ENCODE results near the gene RAB8A. TPM values are rescaled to one million over a fixed set of nuclear protein-coding genes. Genes with fewer than 3 reads are reported as not detected.

Gene RAB8A
- total RNA-seq, 1 donor from 2014 or later: 39.2 TPM

DNA sequence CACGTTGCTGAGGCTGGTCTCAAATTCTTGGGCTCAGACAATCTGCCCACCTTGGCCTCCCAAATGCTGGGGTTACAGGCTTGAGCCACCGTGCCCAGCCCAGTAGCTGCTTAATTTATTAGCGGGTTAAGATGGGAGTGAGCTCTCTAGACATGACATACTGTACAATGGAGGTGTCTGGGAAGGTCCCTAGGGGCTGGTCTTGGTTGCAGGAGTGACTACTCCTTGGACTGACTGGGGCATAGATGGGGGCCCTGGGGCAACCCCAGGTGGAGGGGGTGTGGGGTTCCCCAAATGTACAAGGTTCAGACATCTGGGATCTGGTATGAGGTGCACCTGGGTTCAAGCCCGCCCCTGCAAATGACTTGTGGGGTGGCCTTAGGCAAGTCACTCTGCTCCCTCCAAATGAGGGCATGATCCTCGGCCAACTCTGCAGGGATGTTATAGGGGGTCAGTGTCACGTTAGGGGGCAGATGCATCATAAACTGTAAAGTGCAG lies 48.8 kb downstream of the RAB8A start:
- no peak overlapping the region for H3K4me3 Mint-ChIP-seq
- Histone ChIP-seq H3K4me1 (no peaks in the 10 kb centered on the region), H2AFZ (replicated peaks) (no peak overlapping the region), H3K27me3 (no peaks in the 10 kb centered on the region), H3K79me2 (ENCODE audit: low read depth) (no peaks in the 10 kb centered on the region), H3K9ac (no peak overlapping the region), H3K9me3 (ENCODE audit: low read depth) (no peaks in the 10 kb centered on the region), H3K27ac (no peak overlapping the region), H3K36me3 (no peaks in the 10 kb centered on the region), H3K4me2 (no peak overlapping the region), H3K4me3 (no peak overlapping the region), H4K20me1 (ENCODE audit: low read depth) (no peaks in the 10 kb centered on the region), H3F3A (ENCODE audit: low read depth) (no peaks in the 10 kb centered on the region)
- no peak for DNase-seq (ENCODE audit: low spot score)
- TF ChIP-seq EZH2phosphoT487 (IDR thresholded peaks at IDR 0.05) (no peak), EZH2 (IDR thresholded peaks at IDR 0.05) (no peak)
- TF ChIP-seq, protein P1, sequence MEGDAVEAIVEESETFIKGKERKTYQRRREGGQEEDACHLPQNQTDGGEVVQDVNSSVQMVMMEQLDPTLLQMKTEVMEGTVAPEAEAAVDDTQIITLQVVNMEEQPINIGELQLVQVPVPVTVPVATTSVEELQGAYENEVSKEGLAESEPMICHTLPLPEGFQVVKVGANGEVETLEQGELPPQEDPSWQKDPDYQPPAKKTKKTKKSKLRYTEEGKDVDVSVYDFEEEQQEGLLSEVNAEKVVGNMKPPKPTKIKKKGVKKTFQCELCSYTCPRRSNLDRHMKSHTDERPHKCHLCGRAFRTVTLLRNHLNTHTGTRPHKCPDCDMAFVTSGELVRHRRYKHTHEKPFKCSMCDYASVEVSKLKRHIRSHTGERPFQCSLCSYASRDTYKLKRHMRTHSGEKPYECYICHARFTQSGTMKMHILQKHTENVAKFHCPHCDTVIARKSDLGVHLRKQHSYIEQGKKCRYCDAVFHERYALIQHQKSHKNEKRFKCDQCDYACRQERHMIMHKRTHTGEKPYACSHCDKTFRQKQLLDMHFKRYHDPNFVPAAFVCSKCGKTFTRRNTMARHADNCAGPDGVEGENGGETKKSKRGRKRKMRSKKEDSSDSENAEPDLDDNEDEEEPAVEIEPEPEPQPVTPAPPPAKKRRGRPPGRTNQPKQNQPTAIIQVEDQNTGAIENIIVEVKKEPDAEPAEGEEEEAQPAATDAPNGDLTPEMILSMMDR (IDR thresholded peaks at IDR 0.05): no peak
- no peaks in the 10 kb centered on the region for H3K36me3 Mint-ChIP-seq
- H3K4me1 Mint-ChIP-seq: no peaks in the 10 kb centered on the region
- no peaks in the 10 kb centered on the region for H3K9me3 Mint-ChIP-seq
- H3K27ac Mint-ChIP-seq: no peak overlapping the region
- peaks cover 5% of the 10 kb centered on the region for H3K27me3 Mint-ChIP-seq (ENCODE audit: insufficient read depth, low read depth)

- H3K4me2 ChIP-seq: no peak overlapping the region
- DNase-seq (ENCODE audit: low spot score): no peak
- H3K27ac ChIP-seq: no peak overlapping the region
- Mint-ChIP-seq H3K4me3 (no peak overlapping the region), H3K9me3 (no peaks in the 10 kb centered on the region), H3K36me3 (no peaks in the 10 kb centered on the region), H3K4me1 (no peaks in the 10 kb centered on the region), H3K27ac (no peak overlapping the region), H3K27me3 (ENCODE audit: insufficient read depth, low read depth) (peaks cover 5% of the 10 kb centered on the region)
- H2AFZ ChIP-seq (replicated peaks): no peak overlapping the region
- no peaks in the 10 kb centered on the region for H3K27me3 ChIP-seq
- no peaks in the 10 kb centered on the region for H3K4me1 ChIP-seq
- H3K9ac ChIP-seq: no peak overlapping the region
- H3K79me2 ChIP-seq (ENCODE audit: low read depth): no peaks in the 10 kb centered on the region
- no peaks in the 10 kb centered on the region for H3F3A ChIP-seq (ENCODE audit: low read depth)
- H3K4me3 ChIP-seq: no peak overlapping the region
- no peaks in the 10 kb centered on the region for H4K20me1 ChIP-seq (ENCODE audit: low read depth)
- TF ChIP-seq, protein P1 (IDR thresholded peaks at IDR 0.05): no peak
- H3K36me3 ChIP-seq: no peaks in the 10 kb centered on the region
- no peaks in the 10 kb centered on the region for H3K9me3 ChIP-seq (ENCODE audit: low read depth)
These were observed 49.4 kb downstream of the RAB8A start for GRCh38 chr19:16160943-16161560.

DNA sequence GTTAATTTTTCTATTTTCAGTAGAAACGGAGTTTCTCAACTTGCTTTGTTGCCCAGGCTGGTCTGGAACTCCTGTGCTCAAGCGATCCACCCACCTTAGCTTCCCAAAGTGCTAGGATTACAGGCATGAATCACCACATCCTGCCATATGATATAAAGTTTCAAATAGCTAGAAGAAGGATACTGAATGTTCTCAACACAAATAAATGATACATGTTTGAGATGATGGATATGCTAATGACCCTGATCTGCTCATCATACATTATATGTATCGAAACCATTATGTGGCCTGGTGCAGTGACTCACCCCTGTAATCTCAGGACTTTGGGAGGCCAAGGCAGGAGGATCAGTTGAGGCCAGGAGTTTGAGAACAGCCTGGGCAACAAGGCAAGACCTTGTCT lies 50.2 kb downstream of the RAB8A start:
- H3K9ac ChIP-seq: no peak overlapping the region
- no peaks in the 10 kb centered on the region for H3K79me2 ChIP-seq (ENCODE audit: low read depth)
- DNase-seq (ENCODE audit: low spot score): no peak
- TF ChIP-seq EZH2 (IDR thresholded peaks at IDR 0.05) (no peak), EZH2phosphoT487 (IDR thresholded peaks at IDR 0.05) (no peak)
- TF ChIP-seq, protein P1 (IDR thresholded peaks at IDR 0.05): no peak
- H3K4me2 ChIP-seq: no peak overlapping the region
- Mint-ChIP-seq H3K27ac (no peak overlapping the region), H3K27me3 (ENCODE audit: insufficient read depth, low read depth) (no peaks in the 10 kb centered on the region), H3K36me3 (no peaks in the 10 kb centered on the region), H3K9me3 (no peaks in the 10 kb centered on the region), H3K4me1 (no peaks in the 10 kb centered on the region), H3K4me3 (no peak overlapping the region)
- no peak overlapping the region for H3K4me3 ChIP-seq
- no peaks in the 10 kb centered on the region for H3K9me3 ChIP-seq (ENCODE audit: low read depth)
- no peaks in the 10 kb centered on the region for H3K27me3 ChIP-seq
- no peak overlapping the region for H2AFZ ChIP-seq (replicated peaks)
- no peaks in the 10 kb centered on the region for H3F3A ChIP-seq (ENCODE audit: low read depth)
- no peak overlapping the region for H3K27ac ChIP-seq
- H3K4me1 ChIP-seq: no peaks in the 10 kb centered on the region
- no peaks in the 10 kb centered on the region for H3K36me3 ChIP-seq
- H4K20me1 ChIP-seq (ENCODE audit: low read depth): no peaks in the 10 kb centered on the region
